ENCODE measurements around the gene SLCO3A1.
"Not testable (repeated sequence)": the region's sequence is repeated elsewhere in the genome, so short reads cannot be mapped to it uniquely, and the experiment has no call there.

The SLCO3A1 gene

GRCh38 chr15:91940496-91941381 is 87.2 kb downstream of the SLCO3A1 start:
- no peak for DNase-seq (ENCODE audit: low read depth)

DNA sequence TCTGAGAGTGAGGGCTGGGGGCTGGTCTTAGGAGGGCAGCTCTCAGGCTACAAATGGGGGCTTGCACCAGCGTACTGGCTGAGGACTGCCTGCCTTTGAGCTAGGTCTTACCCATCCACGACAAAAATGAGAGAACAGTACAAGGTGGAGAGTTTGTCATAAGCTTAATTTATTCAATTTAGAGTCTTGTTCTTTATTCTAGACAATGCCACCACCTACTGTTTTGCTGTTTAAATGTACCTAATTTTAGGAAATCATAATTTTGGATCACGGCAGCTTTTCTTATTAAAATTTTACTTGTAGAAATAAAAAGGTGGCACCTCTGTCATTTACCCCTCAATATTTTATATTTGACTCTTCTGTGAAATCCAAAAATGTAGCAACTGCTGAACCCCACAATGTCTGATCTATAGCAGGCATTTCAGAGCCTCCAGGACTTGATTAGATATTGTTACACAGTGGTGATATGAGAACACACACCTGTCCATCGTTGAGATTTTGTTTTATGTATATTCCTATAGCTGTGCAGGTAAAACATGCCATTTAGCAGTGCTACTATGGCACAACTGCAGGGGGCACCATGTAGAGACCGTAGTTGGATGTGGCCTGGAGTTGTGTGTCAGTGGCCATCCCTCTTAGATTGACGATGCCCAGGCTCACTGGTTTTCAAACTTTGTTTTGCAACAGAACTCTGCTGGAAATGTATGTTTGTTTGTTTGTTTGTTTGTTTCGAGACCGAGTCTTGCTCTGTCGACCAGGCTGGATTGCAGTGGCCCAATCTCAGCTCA is 88.6 kb downstream of the SLCO3A1 start:
- DNase-seq (ENCODE audit: low read depth): no peak

- no peak for DNase-seq (ENCODE audit: low read depth)
These were observed 89.3 kb downstream of the SLCO3A1 start for GRCh38 chr15:91942720-91943394.

DNA sequence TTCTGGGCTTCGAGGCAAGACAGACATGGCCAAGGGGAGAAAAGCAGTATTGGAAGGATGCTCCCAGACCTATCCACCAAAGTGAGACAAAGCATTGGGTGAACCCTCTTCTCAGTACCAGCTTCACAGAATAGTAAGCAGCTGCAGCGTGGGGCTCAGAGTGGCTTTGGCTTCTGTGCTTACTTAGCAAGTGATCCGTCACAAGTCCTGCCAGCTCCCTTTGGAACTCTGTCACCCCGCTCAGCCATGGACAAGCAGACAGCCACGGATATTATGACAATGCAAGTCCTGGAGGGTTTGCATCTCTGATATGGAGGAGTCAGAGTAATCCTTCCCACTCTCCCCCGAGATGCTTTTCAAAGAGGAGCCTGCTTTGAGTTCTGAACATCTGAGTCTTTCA is 90.8 kb downstream of the SLCO3A1 start:
- DNase-seq (ENCODE audit: low read depth): no peak

- DNase-seq (ENCODE audit: low read depth): no peak
These were observed 91.9 kb downstream of the SLCO3A1 start for GRCh38 chr15:91945385-91945784.

GRCh38 chr15:91946075-91946474 is 92.6 kb downstream of the SLCO3A1 start:
- no peak for DNase-seq (ENCODE audit: low read depth)

DNA sequence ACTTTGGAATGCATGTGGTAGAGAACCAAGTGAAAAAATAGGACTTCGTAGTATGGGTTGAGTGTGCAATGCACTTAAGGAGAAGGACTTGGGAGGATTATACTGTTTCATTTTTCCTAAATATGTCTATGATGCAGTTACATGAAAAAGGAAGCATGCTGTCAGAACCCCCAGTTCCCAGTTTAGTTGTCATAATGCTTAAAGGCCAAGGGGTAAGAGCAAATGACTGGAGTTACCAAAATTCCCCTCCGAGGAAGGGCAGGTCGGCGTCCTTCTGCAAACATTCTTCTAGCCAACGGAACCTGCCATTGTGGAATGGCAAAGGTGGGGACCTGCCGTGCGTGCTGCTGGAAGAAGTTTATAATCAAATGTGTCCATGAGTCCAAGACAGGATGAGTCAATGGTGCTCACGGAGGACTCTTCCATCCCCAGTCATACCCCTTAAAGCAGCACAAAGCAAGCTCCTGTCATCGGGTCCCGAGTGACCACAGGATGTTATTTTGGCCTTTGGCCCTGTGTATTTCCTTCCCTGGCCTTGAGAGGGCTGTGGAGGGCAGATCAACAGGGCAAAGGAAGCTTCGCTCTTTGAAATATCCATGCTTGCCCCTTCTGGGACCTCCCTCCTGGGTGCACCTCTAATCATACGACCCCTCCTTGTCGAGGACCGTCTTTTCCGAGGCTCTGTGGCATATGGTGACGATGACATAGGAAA is 93.2 kb downstream of the SLCO3A1 start:
- no peak for DNase-seq (ENCODE audit: low read depth)

- DNase-seq (ENCODE audit: low read depth): no peak
These were observed 93.8 kb downstream of the SLCO3A1 start for GRCh38 chr15:91947293-91947679.

- no peak for DNase-seq (ENCODE audit: low read depth)
These were observed 94.4 kb downstream of the SLCO3A1 start for GRCh38 chr15:91947683-91948608.

- no peak for DNase-seq (ENCODE audit: low read depth)
These were observed 95.9 kb downstream of the SLCO3A1 start for GRCh38 chr15:91949361-91949760.

GRCh38 chr15:91950054-91950453 is 96.5 kb downstream of the SLCO3A1 start:
- no peak for DNase-seq (ENCODE audit: low read depth)

DNA sequence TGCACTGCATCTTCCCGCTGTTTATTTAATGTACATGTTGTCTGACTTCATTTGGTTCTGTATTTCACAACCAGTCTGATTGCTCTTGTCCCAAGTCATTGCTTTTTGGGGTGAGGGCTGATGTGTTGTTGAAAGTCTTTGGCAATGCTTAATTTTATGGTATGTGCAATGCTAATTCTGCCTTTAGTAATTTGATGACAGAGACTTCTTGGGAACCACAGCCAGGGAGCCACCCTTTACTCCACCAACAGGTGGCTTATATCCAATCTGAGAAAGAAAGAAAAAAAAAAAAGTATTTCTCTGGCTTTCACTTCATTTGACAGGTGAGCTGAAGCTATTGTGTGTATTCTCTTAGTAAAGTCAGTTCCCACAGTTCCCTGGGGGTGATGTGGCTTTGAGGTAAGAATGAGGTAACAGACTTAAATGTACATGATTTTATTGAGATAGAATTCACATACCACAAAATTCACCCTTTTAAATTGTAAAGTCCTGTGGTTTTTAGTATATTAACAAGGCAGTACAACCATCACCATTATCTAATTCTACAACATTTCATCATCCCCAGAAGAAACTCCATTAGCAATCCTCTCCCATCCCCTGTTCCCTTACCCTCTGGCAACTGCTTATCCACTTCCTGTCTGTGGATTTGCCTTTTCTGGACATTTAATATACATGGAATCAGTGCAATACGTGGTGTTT is 97.3 kb downstream of the SLCO3A1 start:
- DNase-seq (ENCODE audit: low read depth): no peak

DNA sequence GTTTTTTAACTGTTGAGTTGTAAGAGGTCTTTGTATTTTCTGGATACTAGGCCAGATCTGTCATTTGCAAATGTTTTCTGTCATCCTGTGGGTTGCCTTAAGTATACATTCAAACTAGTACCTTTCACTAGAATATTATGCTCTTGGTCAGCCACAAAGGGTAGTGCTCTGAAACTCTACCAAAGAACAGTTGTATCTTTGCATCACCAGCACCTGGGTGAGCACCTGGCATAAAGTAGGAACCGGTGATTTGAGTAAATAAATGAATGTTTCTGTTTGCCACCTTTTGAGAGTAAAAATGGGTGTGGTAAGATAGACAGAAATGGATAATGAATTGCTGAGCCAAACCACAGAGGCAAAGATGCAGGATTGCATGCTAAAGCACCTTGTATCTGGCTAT is 98.7 kb downstream of the SLCO3A1 start:
- no peak for DNase-seq (ENCODE audit: low read depth)

GRCh38 chr15:91953432-91953831 is 99.9 kb downstream of the SLCO3A1 start:
- DNase-seq (ENCODE audit: low read depth): no peak

DNA sequence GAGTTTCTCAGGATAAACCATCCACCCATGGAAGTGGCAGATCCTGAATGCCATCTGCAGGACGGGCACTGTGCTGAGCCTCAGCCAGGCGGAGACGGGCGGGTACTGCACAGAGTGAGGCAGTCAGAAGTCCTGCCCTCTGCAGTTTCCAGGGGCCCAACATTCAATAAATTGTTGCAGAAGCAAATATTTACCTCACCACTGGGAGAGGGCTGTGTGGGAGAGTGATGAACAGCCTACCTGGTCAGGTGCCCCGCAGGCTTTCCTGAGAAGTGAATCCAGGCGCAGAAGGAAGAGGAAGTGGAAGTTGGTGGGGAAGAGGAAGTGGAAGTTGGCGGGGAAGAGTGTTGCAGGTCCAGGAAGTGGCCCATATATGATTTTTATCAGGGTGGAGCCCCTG is 100.8 kb downstream of the SLCO3A1 start:
- DNase-seq (ENCODE audit: low read depth): no peak

DNA sequence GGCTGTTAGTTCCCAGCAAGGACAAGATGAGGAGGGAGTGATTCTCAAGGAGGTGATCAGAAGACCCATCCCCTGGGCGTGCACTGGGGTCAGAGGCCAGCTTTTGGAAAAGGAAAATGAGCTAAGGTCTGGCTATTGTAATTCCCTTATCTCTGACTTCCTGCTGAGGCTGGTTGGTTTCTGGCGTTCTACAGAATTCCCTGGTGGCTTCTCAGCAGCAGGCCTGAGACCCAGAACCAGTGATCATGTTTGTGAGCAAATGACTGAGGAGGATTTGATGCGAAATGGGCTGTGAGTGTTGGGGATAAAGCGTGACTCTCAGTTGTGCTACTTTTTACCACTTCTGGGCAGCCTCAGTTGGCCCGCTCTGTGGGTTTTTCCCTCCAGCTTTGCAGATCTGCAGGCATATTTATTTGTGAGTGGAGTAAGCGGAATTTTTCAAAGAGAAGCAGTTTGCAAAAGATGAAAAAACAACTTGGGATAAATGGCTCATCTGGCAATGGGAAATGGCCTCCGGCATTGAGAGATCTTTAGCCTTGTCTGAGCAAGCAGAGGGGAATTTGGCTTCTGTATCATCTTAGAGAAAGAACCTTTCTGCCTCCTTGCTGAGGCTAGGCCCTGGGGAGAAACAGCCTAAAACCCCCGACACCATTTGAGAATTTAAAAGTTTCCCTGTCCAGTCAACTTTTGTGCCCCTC is 102.7 kb downstream of the SLCO3A1 start:
- DNase-seq (ENCODE audit: low read depth): no peak

- no peak for DNase-seq (ENCODE audit: low read depth)
These were observed 107.8 kb downstream of the SLCO3A1 start for GRCh38 chr15:91961357-91961756.

GRCh38 chr15:91963747-91964146 is 110.2 kb downstream of the SLCO3A1 start:
- not testable (repeated sequence) for DNase-seq (ENCODE audit: low read depth)

DNA sequence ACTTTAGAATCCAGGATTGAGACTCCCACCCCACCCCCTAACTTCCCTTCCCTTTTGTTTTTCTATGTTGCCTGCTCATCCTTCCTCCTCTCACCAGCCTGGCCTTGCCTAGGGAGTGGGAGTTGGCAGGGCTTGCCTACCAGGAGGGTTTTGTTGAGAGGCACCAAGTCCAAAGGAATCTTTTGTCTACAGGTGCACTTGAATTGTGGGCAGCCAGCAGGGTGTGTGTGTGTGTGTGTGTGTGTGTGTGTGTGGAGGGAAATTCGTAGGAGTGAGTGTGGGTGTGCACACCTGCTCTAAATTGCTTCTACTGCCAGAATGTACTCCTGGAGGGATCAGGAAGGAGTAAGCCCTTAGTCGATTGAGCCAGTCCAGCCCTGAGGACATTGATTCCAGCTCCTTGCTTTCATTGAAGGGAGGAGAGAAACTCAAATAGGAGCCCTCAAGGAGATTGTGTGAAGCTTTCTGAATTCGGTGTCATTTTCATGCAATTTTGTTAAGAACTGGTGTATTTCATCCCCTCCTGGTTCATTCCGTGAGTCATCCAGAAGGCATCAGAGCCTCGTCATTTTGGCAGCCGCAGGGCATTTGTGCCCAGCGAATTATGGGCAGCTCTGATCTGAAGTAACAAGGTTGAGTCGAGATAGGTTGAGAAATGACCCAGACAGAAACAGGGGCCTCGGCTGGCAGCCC is 112.1 kb downstream of the SLCO3A1 start:
- no peak for DNase-seq (ENCODE audit: low read depth)
